Measurements from ENCODE around the gene GART. TPM values are rescaled to one million over a fixed set of nuclear protein-coding genes. Genes with fewer than 3 reads are reported as not detected.
"Not testable (repeated sequence)": the region's sequence is repeated elsewhere in the genome, so short reads cannot be mapped to it uniquely, and the experiment has no call there.

GART gene
- total RNA-seq, 1 donor from 2014 or later, result 61.3 TPM

GRCh38 chr21:33511639-33512038 lies 30.3 kb downstream of the GART start:
- ATAC-seq, result no peak

GRCh38 chr21:33510826-33511225 lies 31.1 kb downstream of the GART start:
- no peak for ATAC-seq

- ATAC-seq, result not testable (repeated sequence)
Measured at GRCh38 chr21:33507003-33507402, 34.9 kb downstream of the GART start.

- no peak for ATAC-seq
Measured at GRCh38 chr21:33505833-33506232, 36.1 kb downstream of the GART start.

GRCh38 chr21:33496345-33496744 lies 45.6 kb downstream of the GART start:
- ATAC-seq, result no peak

GRCh38 chr21:33495743-33496142 lies 46.2 kb downstream of the GART start:
- no peak for ATAC-seq

- no peak for ATAC-seq
Measured at GRCh38 chr21:33493756-33494155, 48.2 kb downstream of the GART start.

GRCh38 chr21:33492571-33492970 lies 49.3 kb downstream of the GART start:
- ATAC-seq, result no peak

- ATAC-seq, result peak; percentile 94
Measured at GRCh38 chr21:33491373-33492102, 50.4 kb downstream of the GART start, which contains the start of gene DNAJC28. TSS of gene DNAJC28 (minus strand) at chr21:33491716. CDS start at chr21:33489393, 2,323 bp downstream.

GRCh38 chr21:33490991-33491372 lies 50.9 kb downstream of the GART start:
- ATAC-seq, result peak; percentile 13

- no peak for ATAC-seq
Measured at GRCh38 chr21:33488936-33489335, 53.0 kb downstream of the GART start.

GRCh38 chr21:33487996-33488395 lies 53.9 kb downstream of the GART start:
- no peak for ATAC-seq

GRCh38 chr21:33481314-33481943 lies 60.5 kb downstream of the GART start:
- no peak for ATAC-seq

GRCh38 chr21:33480481-33481103 lies 61.3 kb downstream of the GART start:
- no peak for ATAC-seq

- ATAC-seq, result peak; percentile 99
Measured at GRCh38 chr21:33479679-33480480, 62.0 kb downstream of the GART start, which contains the start of gene TMEM50B. TSS of gene TMEM50B (minus strand) at chr21:33479974. CDS start at chr21:33468885, 11,089 bp downstream.

- ATAC-seq, result peak; percentile 19
Measured at GRCh38 chr21:33478935-33479678, 62.8 kb downstream of the GART start.

- no peak for ATAC-seq
Measured at GRCh38 chr21:33478182-33478581, 63.7 kb downstream of the GART start.

GRCh38 chr21:33477066-33477465 lies 64.9 kb downstream of the GART start:
- no peak for ATAC-seq

- no peak for ATAC-seq
Measured at GRCh38 chr21:33473344-33473743, 68.6 kb downstream of the GART start.

GRCh38 chr21:33470701-33471100 lies 71.2 kb downstream of the GART start:
- no peak for ATAC-seq

GRCh38 chr21:33469183-33469582 lies 72.7 kb downstream of the GART start:
- ATAC-seq, result not testable (repeated sequence)

All from esophagus mucosa (tissue), 1 donor.